SKM-1 treated with dmso at 0.1 percent for 144 hours (cell line): ENCODE results near the gene PTPRN2.
"Not testable (repeated sequence)": the region's sequence is repeated elsewhere in the genome, so short reads cannot be mapped to it uniquely, and the experiment has no call there.

Experiments used
- DNase-seq: peaks from one replicate; lab custom pipeline; 2025; ENCODE audit not compliant: unreplicated experiment; lab: John Stamatoyannopoulos, UW

Gene PTPRN2

GRCh38 chr7:157739650-157740049 is 848.0 kb downstream of the PTPRN2 start:
- no peak for DNase-seq

DNA sequence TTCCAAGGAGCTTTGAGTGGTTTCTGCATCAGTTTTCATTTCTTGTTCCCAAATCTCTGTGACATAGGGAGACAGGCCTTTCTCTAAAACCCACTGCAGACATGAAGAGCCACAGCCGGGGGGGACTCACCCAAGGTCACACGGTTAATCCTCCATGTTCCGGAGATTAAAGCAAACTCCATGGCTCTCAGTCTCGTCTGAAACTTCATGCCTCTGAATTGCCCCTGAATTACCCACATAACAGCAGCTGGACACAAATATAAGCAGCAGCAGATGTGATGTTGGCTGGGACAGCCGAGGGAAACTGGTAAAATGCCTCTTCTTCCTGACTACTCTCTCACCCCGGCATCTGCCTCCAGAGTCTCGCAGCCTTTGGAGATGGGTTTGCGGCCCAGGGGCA is 848.6 kb downstream of the PTPRN2 start:
- no peak for DNase-seq

DNA sequence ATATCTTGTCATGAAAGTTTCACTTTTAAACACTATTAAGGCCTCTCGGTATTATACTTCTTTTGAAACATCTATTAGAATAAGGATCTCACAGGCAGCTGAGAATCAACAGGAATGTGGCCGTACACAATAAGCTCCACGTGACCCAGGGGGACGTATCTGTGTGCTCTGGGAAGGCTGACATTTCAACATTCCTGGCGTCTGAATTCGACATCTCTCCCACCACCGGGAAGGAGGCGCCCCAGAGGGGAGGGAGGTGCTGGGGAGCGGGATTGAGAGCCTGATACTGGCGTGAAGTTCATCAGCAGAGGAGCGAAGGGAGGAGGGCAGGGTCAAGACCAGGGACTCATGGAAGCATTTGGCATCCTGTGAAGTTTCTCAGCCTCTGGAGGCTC is 849.6 kb downstream of the PTPRN2 start:
- DNase-seq, result no peak

GRCh38 chr7:157737151-157738065 is 850.2 kb downstream of the PTPRN2 start:
- no peak for DNase-seq

- DNase-seq, result no peak
Measured at GRCh38 chr7:157736341-157736740, 851.3 kb downstream of the PTPRN2 start.

DNA sequence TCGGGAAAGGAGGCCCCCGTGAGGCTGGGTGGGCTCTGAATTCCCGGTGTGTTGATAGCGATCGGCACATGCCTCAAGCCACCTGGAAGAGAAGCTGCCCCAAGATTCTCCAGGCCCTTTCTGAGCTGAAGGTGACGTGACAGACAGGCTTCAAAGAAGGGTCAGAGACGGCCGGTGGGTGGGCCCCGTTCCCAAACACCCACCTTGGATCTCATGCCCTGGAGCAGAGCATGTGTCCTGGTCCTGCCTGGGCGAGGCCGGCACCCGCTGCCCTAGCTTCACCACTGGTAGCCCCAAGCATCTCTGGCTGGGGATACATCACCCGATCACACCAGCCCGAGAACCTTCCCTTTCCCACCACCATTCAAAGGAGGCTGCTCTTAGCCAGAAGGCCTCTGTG is 851.8 kb downstream of the PTPRN2 start:
- DNase-seq, result no peak

GRCh38 chr7:157734676-157735640 is 852.7 kb downstream of the PTPRN2 start:
- no peak for DNase-seq

DNA sequence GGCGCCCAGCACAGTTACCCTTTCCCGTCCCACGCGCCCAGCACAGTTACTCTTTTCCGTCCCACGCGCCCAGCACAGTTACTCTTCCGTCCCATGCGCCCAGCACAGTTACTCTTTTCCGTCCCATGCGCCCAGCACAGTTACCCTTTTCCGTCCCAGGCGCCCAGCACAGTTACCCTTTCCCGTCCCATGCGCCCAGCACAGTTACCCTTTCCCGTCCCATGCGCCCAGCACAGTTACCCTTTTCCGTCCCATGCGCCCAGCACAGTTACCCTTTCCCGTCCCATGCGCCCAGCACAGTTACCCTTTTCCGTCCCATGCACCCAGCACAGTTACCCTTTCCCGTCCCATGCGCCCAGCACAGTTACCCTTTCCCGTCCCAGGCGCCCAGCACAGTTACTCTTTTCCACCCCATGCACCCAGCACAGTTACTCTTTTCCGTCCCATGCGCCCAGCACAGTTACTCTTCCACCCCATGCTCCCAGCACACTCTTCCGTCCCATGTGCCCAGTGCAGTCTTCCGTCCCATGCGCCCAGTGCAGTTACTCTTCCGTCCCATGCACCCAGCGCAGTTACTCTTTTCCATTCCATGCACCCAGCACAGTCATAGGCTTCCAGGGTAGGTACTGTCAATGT is 853.7 kb downstream of the PTPRN2 start:
- not testable (repeated sequence) for DNase-seq

- no peak for DNase-seq
Measured at GRCh38 chr7:157731126-157731525, 856.5 kb downstream of the PTPRN2 start.

GRCh38 chr7:157730614-157731013 is 857.0 kb downstream of the PTPRN2 start:
- DNase-seq, result no peak

DNA sequence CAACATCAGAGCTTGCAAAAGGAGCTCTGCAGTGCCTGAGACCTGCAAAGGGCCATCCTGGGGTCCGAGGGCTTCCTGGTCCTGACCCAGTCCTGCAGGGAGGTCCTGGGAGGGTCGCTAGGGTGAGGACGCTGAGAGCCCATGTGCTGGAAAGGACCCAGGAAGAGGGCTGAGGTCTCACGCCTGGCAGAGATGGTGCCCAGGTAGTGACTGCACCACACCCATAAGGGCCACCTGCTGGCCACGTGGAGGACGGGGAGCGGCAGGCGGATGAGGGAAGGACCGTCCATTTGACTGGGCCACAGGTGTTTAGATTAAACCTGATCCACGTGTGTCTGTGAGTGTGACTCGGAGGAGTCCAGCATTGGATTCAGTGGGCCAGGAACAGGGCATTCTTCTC is 858.1 kb downstream of the PTPRN2 start:
- no peak for DNase-seq

DNA sequence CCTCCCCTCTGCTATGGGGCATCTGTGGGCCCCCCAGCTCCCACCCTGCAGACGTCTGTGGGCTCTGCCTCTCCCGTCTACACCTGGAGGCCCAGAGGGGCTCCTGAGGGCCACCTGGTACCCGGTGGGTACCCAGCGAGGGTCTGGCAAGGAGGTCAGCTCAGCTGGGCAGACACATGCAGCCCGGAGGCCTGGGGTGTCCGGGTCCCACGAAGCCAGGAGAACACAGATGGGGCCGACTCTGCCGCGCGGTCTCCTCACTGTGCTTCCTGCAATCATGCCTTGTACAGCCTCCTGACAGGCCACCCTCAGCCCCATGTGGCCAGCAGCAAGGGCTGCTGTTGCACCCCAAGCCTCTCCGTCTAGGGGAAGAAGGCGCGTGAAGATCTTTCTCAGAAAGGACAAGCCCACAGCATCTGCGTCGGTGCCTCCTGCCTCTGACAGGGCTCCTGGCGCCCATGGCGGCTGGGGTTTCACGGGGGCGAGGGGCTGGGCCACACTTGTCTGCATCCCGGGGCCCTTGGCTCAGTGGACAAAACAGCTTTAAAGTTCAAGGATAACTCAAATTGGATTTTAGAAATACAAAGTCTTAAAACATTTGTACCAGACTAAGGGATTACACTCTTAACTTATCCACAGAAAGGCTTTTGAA is 859.5 kb downstream of the PTPRN2 start:
- no peak for DNase-seq

- no peak for DNase-seq
Measured at GRCh38 chr7:157726764-157727163, 860.9 kb downstream of the PTPRN2 start.

- DNase-seq, result not testable (repeated sequence)
Measured at GRCh38 chr7:157725312-157725711, 862.3 kb downstream of the PTPRN2 start.

- no peak for DNase-seq
Measured at GRCh38 chr7:157723205-157723604, 864.4 kb downstream of the PTPRN2 start.

- DNase-seq, result no peak
Measured at GRCh38 chr7:157722137-157723060, 865.2 kb downstream of the PTPRN2 start.

DNA sequence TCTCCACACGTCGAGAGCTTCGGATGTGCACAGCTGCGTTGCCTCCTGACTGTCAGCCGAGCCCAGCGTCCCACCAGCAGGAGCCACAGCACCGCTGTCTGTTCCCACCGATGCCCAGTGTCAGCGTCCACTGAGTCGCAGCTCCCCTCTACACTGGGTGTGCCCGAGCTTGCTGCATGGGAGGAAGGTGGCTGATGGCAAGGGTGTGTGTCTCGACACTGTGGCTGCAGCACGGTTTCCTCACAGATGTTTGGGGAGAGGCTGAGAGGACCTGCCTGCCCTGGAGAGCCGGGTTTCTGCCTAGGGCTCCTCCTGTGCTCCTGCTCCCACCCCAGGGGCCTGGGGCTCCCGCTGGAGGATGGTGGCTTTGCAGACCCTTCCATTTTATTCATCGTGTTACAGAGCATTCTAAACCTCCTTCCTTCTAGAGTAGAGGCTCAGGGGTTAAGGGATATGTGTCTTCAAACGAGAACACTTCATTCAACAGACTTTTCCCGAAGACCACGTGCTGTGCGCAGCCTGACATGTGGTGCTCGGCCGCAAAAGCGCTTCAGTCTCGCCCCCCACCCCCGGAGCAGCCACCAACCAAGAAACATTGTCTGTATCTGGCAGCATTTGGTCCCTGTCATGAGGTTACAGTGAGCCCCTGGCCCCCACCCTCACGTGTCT is 866.0 kb downstream of the PTPRN2 start:
- DNase-seq, result no peak

DNA sequence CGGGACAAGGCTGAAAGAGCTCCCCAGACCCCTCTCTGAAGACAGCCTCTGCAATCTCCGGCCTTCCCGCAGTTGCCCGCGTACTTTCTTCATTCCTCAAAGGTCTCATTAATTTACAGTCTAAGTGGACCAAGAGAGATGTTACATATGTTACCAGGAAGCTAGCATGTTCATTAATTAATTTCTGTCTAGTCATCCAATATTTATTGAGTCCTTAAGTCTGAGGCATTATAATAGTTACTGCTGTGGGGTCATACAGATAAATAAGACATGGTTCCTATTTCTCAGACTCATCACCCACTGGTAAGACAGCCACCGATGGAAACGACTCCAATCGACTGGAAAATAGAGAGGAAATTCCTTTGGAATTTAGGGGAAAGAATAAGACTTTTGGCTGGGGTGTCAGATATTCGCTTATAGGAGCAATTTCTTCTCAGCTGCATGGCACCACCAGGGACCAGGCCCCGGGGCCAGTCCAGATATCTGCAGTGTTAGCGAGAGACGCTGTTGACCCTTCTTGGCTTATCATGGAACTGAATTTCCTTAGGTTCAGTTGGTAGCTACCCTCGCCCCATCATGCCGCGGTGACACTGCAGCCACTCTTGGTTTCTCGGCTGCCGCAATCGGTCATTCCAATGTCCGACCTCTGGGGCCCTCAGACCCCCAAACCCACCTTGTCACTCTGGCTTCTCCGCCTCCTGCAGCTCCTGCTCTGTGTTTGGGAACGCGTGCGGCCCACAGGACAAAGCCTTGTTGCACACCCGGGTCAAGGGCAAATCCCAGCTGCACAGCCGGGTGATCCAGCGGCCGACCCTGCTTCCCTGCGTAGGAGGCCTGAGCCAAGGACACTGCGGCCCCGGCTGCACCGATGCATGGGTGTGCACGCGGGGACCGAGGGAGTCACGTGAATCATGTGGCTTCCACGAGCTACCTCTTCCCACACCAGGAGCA is 867.6 kb downstream of the PTPRN2 start:
- no peak for DNase-seq
